ENCODE results near the gene ZPBP2. TPM values are rescaled to one million over a fixed set of nuclear protein-coding genes. Genes with fewer than 3 reads are reported as not detected.

Gene ZPBP2
- total RNA-seq, 1 experiment from 2014 or later: not detected

GRCh38 chr17:39925282-39926134 is 57.5 kb downstream of the ZPBP2 start:
- H4K91ac ChIP-seq (ENCODE audit: insufficient read length, low read depth, low read length): no peak overlapping the region
- no peak overlapping the region for H2BK12ac ChIP-seq (ENCODE audit: insufficient read length, low read depth, low read length)
- no peak overlapping the region for H3K9ac ChIP-seq (ENCODE audit: extremely low read depth, insufficient read length, low read length)
- DNase-seq: no peak
- H4K5ac ChIP-seq (ENCODE audit: insufficient read length, low read depth, low read length): no peak overlapping the region
- peaks cover 15% of the 10 kb centered on the region for H3K23me2 ChIP-seq (ENCODE audit: insufficient read length, low read depth, low read length, poor library complexity, severe bottlenecking)
- no peak overlapping the region for H2BK15ac ChIP-seq (ENCODE audit: low read depth, low read length)
- H3K4ac ChIP-seq (ENCODE audit: low read depth, low read length): no peak overlapping the region
- H3K27ac ChIP-seq (ENCODE audit: insufficient read length, low read depth, low read length): no peak overlapping the region
- no peaks in the 10 kb centered on the region for H3K9me3 ChIP-seq (ENCODE audit: control insufficient read depth, low read depth, low read length)
- peaks cover 13% of the 10 kb centered on the region; the same call in 1 of the 2 replicates for H3K79me2 ChIP-seq (ENCODE audit: insufficient read depth, low read length)
- no peak overlapping the region for H2BK120ac ChIP-seq (ENCODE audit: low read depth, low read length, poor library complexity, severe bottlenecking)
- Mint-ChIP-seq H3K9me3 (no peaks in the 10 kb centered on the region; a peak in 1 of 5 replicates), H3K4me3 (peak overlapping the region; percentile 76 to 89; a peak in 4 of 5 replicates), H3K27me3 (ENCODE audit: low read depth) (no peaks in the 10 kb centered on the region), H3K36me3 (ENCODE audit: insufficient read depth in 1 of 3, low read depth in 3 of 3) (peaks cover 14 to 30% (median 26%) of the 10 kb centered on the region in 3 experiments), H3K27ac (no peak overlapping the region), H3K4me1 (peaks cover 34 to 39% of the 10 kb centered on the region in 2 experiments)
- no peaks in the 10 kb centered on the region for H3K27me3 ChIP-seq (ENCODE audit: insufficient read depth, low read length)
- H2AFZ ChIP-seq (ENCODE audit: low read length): no peak overlapping the region
- H2BK20ac ChIP-seq (ENCODE audit: low read depth, low read length, poor library complexity, severe bottlenecking): no peak overlapping the region
- no peaks in the 10 kb centered on the region for H4K20me1 ChIP-seq (ENCODE audit: control insufficient read depth, insufficient read depth, insufficient read length)
- no peak for TF ChIP-seq CTCF (conservative IDR thresholded peaks at IDR 0.05)
- no CpG with 5 or more reads among the region's 11 CpGs for WGBS (ENCODE audit: extremely low coverage, insufficient read length, low lambda C conversion rate)
- no peak overlapping the region for H3K4me2 ChIP-seq (ENCODE audit: insufficient read depth, insufficient read length, low read length)
- H3T11ph ChIP-seq (ENCODE audit: low read length): no peak overlapping the region
- H2AK5ac ChIP-seq (ENCODE audit: insufficient read length, low read length): no peak overlapping the region
- H3K4me1 ChIP-seq (ENCODE audit: insufficient read depth, low read length): peaks cover 5% of the 10 kb centered on the region; the same call in 1 of the 2 replicates
- no peak overlapping the region for H3K14ac ChIP-seq (ENCODE audit: insufficient read depth, low read length)
- H3K23ac ChIP-seq (ENCODE audit: insufficient read length, low read depth, low read length): no peak overlapping the region
- H4K8ac ChIP-seq (replicated peaks; ENCODE audit: insufficient read length, low read depth, low read length): no peak overlapping the region
- no peak overlapping the region for H3K56ac ChIP-seq (ENCODE audit: insufficient read length, low read depth, low read length)
- no peak overlapping the region for H3K18ac ChIP-seq (ENCODE audit: insufficient read length, low read depth, low read length)
- H3K79me1 ChIP-seq (ENCODE audit: insufficient read depth, low read depth, low read length, poor library complexity, severe bottlenecking): peaks cover 13% of the 10 kb centered on the region
- no peak overlapping the region for H2BK5ac ChIP-seq (ENCODE audit: insufficient read length, low read length)

Data from H9 (cell line).